GM21529 (cell line): ENCODE data around the gene PUM2.
"Not testable (repeated sequence)": the region's sequence is repeated elsewhere in the genome, so short reads cannot be mapped to it uniquely, and the experiment has no call there.

Source experiments
- ATAC-seq: cut with Tn5 transposase; IDR thresholded peaks from one replicate; pipeline ENCODE4 v1.9.1; 2021; ENCODE audit not compliant: unreplicated experiment

PUM2 gene

GRCh38 chr2:20294231-20294630 is 56.4 kb downstream of the PUM2 start:
- ATAC-seq: no peak

- ATAC-seq: no peak
These were observed 57.7 kb downstream of the PUM2 start for GRCh38 chr2:20292984-20293383.

GRCh38 chr2:20291846-20292408 is 58.7 kb downstream of the PUM2 start:
- no peak for ATAC-seq

- ATAC-seq: no peak
These were observed 59.5 kb downstream of the PUM2 start for GRCh38 chr2:20291106-20291564.

GRCh38 chr2:20288642-20289340 is 61.9 kb downstream of the PUM2 start:
- ATAC-seq: no peak

GRCh38 chr2:20282916-20283592 is 67.6 kb downstream of the PUM2 start:
- no peak for ATAC-seq

GRCh38 chr2:20281876-20282275 is 68.8 kb downstream of the PUM2 start:
- ATAC-seq: no peak

- no peak for ATAC-seq
These were observed 77.6 kb downstream of the PUM2 start for GRCh38 chr2:20273042-20273441.

- ATAC-seq: not testable (repeated sequence)
These were observed 82.3 kb downstream of the PUM2 start for GRCh38 chr2:20268317-20268716.

GRCh38 chr2:20267529-20267928 is 83.1 kb downstream of the PUM2 start:
- ATAC-seq: no peak

- ATAC-seq: no peak
These were observed 86.0 kb downstream of the PUM2 start for GRCh38 chr2:20264629-20265028.

- no peak for ATAC-seq
These were observed 93.2 kb downstream of the PUM2 start for GRCh38 chr2:20257411-20257810.

- ATAC-seq: no peak
These were observed 95.9 kb downstream of the PUM2 start for GRCh38 chr2:20254731-20255130.

GRCh38 chr2:20250436-20250835 is 100.2 kb downstream of the PUM2 start:
- no peak for ATAC-seq

GRCh38 chr2:20249170-20249569 is 101.5 kb downstream of the PUM2 start:
- ATAC-seq: no peak

- no peak for ATAC-seq
These were observed 103.6 kb downstream of the PUM2 start for GRCh38 chr2:20247084-20247483.

- not testable (repeated sequence) for ATAC-seq
These were observed 107.0 kb downstream of the PUM2 start for GRCh38 chr2:20243637-20244036.

GRCh38 chr2:20242727-20243377 is 107.8 kb downstream of the PUM2 start:
- no peak for ATAC-seq

- no peak for ATAC-seq
These were observed 108.5 kb downstream of the PUM2 start for GRCh38 chr2:20241973-20242726.

GRCh38 chr2:20240291-20240690 is 110.4 kb downstream of the PUM2 start:
- ATAC-seq: not testable (repeated sequence)

- no peak for ATAC-seq
These were observed 114.1 kb downstream of the PUM2 start for GRCh38 chr2:20236496-20236895.
